ENCODE results near the gene GPD2. TPM values are rescaled to one million over a fixed set of nuclear protein-coding genes. Genes with fewer than 3 reads are reported as not detected.

Gene GPD2
- total and polyA plus RNA-seq, 2 of the 8 experiments (the other 6 are each of a cell fraction or from before 2014, with no cell fraction given): 8.4 to 43.1 TPM

GRCh38 chr2:156437931-156438410 is 1.8 kb downstream of the GPD2 start:
- POLR2A ChIA-PET (ENCODE audit: partially characterized antibody): interaction anchor here (1.1 kb wide), 1 partner anchor 118 kb away, joined by 3 read pairs; no protein-coding TSS in a partner anchor
- H3K9me3 ChIP-seq (ENCODE audit: insufficient read depth in 2 of 2, low read depth in 1 of 2, low read length in 1 of 2): no peaks in the 10 kb centered on the region
- no peak for TF ChIP-seq HDAC6 (IDR thresholded peaks at IDR 0.05; ENCODE audit: low read depth, low read length)
- H3K4me2 ChIP-seq (ENCODE audit: insufficient read depth in 1 of 2, low read depth in 2 of 2, low read length in 2 of 2): no peak overlapping the region; a peak in 1 of 4 replicates
- H3K4ac ChIP-seq (replicated peaks; ENCODE audit: insufficient read length, low read depth, low read length): no peak overlapping the region
- WGBS, 2 experiments (ENCODE audit: extremely low coverage in 1 of 2, insufficient coverage in 1 of 2, insufficient read length in 1 of 2, insufficient replicate concordance in 2 of 2, low coverage in 1 of 2, low lambda C conversion rate in 2 of 2, missing lambda C conversion rate in 1 of 2): 87% methylated on average over 4 of the region's 4 CpGs; no CpG with 5 or more reads in 1 of the 2 experiments
- no peak overlapping the region for H2BK20ac ChIP-seq (ENCODE audit: low read length)
- 0 out of 2 replicates have a peak, but pooled peaks cover 2% of the 10 kb centered on the region for H3K79me1 ChIP-seq (ENCODE audit: low read depth, low read length)
- H3K36me3 ChIP-seq (ENCODE audit: control insufficient read depth in 2 of 4, insufficient read depth in 4 of 4, low read length in 3 of 4): no peaks in the 10 kb centered on the region; a peak in 1 of 8 replicates
- H2BK5ac ChIP-seq (ENCODE audit: low read depth, low read length): no peak overlapping the region
- H3K79me2 ChIP-seq (ENCODE audit: control insufficient read depth in 1 of 2, insufficient read depth in 2 of 2, low read length in 2 of 2): peaks cover 0 to 37% of the 10 kb centered on the region in 2 experiments; a peak in 2 of 4 replicates
- FAIRE-seq: no peak
- peaks cover 11% of the 10 kb centered on the region for H3K23me2 ChIP-seq (ENCODE audit: low read depth, low read length)
- H4K5ac ChIP-seq (ENCODE audit: insufficient read length, low read depth, low read length): no peak overlapping the region
- no peak overlapping the region for H4K8ac ChIP-seq (ENCODE audit: extremely low read depth, insufficient read depth, low read length)
- H2BK12ac ChIP-seq (ENCODE audit: low read depth, low read length): no peak overlapping the region
- H3K18ac ChIP-seq (ENCODE audit: extremely low read depth, low read length): no peak overlapping the region
- no peak overlapping the region for H2BK120ac ChIP-seq (replicated peaks; ENCODE audit: low read depth, low read length)
- H3K23ac ChIP-seq (ENCODE audit: insufficient read length): no peak overlapping the region
- H3K4me1 ChIP-seq (replicated peaks in 1 of 4; ENCODE audit: control insufficient read depth in 3 of 4, insufficient read depth in 4 of 4, low read length in 3 of 4): peaks cover 0 to 5% (median 2%) of the 10 kb centered on the region in 4 experiments; a peak in 4 of 7 replicates
- no peak overlapping the region for H2BK15ac ChIP-seq (ENCODE audit: low read length)
- H3K27me3 ChIP-seq (replicated peaks in 1 of 4; ENCODE audit: control insufficient read depth in 3 of 4, extremely low read depth in 1 of 4, insufficient read depth in 3 of 4, low read length in 3 of 4): no peaks in the 10 kb centered on the region; a peak in 1 of 7 replicates
- CTCF ChIA-PET (ENCODE audit: partially characterized antibody): interaction anchor here (1.0 to 3.0 kb wide), 4 partner anchors 20 to 1060 kb away, joined by 3 to 17 read pairs (median 4); no protein-coding TSS in a partner anchor
- no peak overlapping the region for H3K4me3 ChIP-seq (ENCODE audit: extremely low read depth in 1 of 4, insufficient read depth in 2 of 4, low read depth in 3 of 4, low read length in 4 of 4)
- H3K27ac ChIP-seq (ENCODE audit: low read depth, low read length): no peak overlapping the region
- H4K91ac ChIP-seq (replicated peaks; ENCODE audit: insufficient read length, low read length): no peak overlapping the region
- H2AK5ac ChIP-seq (ENCODE audit: low read depth, low read length): no peak overlapping the region
- H3K14ac ChIP-seq (ENCODE audit: insufficient read length): no peak overlapping the region
- no peak overlapping the region for H3K9ac ChIP-seq (replicated peaks in 1 of 4; ENCODE audit: extremely low read depth in 1 of 4, low read depth in 3 of 4, low read length in 3 of 4)
- no peak overlapping the region for H3K56ac ChIP-seq (replicated peaks; ENCODE audit: insufficient read length, low read depth, low read length)
- no peak overlapping the region for H2AFZ ChIP-seq (ENCODE audit: low read length)
- DNase-seq (ENCODE audit: low read depth in 1 of 2, low spot score in 2 of 2): no peak
- no peaks in the 10 kb centered on the region for H4K20me1 ChIP-seq (replicated peaks in 1 of 2; ENCODE audit: control insufficient read depth in 1 of 2, insufficient read depth in 2 of 2, low read length in 2 of 2)

Data from H1 (cell line).